Raji (cell line): ENCODE data around the gene M1AP.

ENCODE experiments used
- POLR2A ChIP-seq: IDR thresholded peaks from 2 replicates; pipeline ENCODE4 v1.6.1; 2011; ENCODE audit warnings: low read depth, low read length, control low read depth; ENCODE audit not compliant: insufficient read depth

Gene M1AP

DNA sequence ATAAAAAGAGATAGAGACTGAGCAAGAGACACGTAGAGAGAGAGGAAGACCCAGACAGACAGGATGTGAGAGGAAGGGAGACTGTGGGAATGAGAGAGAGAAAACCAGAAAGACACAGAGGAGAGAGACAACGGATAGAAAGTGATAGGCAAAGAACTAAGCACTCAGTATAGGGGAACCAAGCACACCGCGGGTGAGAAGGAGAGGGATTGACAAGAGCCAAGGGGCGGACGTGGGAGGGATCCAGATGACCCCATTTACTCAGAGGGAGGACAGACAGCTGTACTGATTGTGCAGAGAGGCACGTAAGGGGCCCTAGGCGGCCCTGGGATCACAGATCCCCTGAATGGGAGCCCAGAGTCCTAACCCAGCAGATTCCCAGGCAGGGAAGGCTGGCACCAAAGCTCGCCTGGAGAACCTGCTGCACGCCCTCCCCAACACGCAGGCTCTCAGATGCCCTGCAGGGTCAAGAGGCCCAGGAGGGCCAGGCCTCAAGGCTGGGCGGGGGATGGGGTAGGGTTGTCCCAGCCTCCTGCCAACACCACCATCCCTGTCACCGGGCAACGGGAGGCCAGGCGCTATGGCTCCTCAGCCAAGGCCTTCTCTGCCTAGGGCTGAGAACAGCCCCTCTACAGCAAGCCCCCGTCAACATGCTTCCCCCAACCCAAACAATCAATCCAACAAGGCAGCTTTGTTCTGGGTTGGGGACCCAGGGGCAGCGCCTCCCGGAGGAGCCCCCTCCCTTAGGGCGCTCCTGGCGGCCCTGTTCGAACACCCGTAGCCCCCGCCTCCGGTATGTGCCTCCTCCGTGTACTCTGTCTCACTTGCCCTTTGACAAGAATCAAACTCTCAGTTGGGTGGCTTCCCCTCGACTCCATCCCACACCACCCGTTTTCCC is 95.0 kb downstream of the M1AP start:
- TF ChIP-seq POLR2A, result no peak

DNA sequence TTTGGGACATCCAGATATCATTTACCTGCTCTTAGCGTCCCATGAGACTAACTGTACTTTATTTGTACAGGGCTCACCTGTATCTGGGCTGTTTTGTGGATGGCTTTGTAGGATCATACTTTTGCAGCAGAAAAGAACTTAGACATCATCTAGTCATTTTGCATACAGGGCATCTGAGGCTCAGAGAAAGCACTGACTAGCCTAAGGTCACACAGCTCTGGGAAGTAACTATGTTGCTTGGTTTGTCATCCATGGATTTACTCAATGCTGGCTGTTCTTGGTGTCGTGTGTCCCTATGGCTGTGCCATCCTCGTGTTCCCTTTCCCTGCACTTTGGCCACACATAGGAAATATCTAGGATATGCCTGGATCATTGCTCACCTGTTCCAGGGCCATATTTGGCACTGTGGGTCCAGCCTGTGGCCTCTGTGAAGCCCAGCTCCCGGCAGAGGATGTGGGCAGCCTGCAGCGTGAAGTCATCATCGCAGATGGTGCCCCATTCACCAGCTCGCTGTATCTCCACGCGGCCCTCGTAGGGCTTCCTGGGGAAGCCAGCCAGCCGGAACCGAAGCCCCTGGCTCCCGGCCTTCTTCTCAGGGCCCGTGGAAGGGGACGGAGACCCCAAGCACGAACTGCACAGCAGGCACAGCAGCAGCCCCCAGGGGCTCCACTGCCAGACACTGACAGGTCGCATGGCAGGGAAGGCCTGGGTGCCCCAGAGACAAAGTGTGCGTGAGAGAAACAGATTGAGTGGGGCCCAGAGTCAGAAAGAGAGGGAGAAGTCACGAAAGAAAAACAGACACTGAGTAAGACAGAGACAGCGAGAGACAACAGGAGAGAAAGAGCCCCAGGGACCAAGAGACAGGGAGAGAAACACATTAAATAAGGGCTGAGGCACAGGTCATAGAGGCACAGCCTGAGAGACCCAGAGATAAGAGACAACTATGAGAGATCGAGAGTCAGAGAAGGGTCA is 95.9 kb downstream of the M1AP start:
- no peak for TF ChIP-seq POLR2A

DNA sequence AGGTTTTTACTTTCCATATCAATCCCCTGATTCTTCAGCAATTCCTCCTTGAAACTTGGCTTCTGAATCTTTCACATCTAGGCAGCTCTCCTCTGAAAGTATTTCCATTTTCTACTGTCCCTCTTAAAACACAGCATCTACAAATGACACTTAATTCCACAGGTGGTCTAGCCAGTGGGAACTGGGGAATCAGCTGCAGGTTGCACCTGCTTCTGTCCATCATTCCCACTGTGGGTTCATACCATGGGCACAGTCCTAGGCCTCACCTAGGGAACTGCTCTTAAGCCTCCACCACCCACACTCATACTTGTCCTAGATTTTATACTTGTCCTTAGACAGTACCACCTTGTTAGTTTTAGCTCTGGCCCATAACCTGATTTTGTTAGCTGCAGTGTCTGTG is 96.6 kb downstream of the M1AP start:
- TF ChIP-seq POLR2A, result no peak

DNA sequence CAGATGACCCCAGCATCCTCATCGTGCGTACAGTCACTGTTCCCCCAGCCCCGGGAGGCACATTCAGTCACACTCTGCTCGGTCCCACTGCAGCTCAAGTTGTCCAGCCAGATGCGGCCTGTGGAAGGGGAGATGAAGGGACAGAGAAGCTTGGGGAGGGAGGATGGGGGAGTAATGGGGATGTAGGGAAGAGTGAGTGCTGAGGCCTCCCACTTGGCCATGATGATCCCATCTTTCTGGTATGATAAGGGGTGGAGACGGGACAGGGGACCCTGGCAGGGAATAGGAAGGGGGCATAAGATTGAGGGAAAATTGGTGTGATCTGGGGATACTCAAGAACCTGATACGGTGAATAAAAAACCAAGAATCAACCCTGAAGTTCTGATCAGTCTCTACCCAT is 97.9 kb downstream of the M1AP start:
- TF ChIP-seq POLR2A, result no peak

DNA sequence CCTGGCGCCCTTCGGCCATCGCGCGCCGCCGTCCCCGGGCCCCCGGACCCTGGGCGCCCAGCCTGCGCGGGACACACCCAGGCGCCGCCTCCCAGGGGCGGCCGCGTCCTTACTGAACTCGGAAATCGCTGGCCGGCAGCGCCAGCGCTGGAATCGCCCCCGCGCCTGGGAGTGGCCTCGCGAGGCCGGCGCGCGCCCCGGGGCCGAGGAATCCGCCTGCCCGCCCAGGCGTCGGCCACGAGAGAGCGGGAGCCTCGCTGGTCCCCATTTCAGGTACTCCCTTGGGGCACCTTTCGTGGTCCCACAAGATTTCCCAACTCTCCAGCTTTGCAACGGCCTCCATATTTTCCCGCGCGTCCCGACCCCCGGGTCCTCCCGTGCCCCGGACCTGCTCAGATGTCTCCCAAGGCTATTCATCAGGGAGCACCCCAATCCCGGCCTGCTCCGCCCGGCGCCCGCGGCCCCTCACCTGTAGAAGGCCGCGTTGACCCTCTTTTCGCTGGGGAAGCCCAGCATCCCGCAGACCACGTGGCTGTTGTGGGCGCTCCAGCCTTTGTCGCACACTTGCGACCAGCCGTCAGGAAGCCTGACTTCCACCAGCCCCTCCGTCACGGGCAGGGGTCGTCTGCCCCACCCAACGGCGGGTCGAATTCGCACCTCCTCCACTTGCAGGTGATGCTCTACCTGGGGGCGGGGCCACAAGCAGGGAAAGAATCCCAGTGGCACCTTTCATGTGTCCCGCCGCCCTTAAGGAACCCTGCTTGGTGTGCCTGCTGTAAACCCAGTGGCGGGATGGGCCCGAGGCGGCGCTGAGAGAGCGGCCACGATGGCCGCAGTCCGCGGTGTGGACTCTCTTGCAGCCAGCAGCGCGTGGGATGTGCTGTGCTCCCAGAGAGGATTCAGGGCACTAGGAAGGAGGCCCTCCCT is 99.0 kb downstream of the M1AP start:
- TF ChIP-seq POLR2A, result no peak

DNA sequence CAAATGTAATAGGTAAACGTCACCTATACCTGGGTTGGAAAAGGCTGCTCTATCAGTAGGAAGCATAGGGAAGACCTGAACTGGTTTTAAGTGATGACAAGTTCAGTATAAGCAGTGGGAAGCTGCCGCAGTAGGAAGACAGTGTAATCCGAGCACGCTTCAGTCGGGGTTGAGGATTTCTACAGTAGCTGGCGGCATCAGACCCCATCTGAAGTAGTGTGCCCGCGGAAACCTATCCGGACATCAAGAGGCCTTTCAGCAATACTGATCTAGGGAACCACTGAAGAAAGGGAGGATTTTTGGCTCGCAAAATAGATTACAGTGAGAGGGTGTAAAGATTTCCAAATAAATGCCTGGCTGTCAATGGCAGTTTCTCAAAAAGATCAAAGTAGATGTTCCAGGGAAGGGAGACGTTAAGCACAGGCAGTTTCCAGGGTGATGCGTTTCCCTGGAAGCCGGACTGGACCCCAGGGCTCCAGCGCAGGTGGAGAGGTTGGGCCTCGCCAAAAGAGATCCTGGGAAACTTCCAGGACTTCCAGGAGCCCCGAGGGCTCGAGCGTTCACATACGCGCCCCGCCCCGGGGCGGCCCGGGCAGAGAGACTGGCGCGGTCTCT is 99.7 kb downstream of the M1AP start:
- no peak for TF ChIP-seq POLR2A

DNA sequence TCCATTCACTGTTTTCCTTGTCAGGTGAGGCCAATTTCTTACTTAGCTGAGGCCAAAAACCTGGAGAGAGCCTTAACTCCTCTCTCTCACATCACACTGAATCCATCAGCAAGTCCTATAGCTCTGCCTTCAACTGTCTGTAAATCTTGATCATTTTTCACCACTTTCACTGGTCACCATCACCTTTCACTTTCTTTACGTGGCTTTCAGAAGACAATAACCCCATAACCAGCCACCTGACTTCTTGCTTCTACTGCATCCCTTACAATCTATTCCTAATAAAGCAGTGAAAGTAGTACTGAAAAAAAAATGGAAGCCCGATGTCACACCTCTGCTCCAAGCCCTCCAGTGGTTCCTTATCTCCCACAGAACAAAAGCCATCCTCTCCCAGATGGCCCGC is 102.1 kb downstream of the M1AP start:
- no peak for TF ChIP-seq POLR2A

DNA sequence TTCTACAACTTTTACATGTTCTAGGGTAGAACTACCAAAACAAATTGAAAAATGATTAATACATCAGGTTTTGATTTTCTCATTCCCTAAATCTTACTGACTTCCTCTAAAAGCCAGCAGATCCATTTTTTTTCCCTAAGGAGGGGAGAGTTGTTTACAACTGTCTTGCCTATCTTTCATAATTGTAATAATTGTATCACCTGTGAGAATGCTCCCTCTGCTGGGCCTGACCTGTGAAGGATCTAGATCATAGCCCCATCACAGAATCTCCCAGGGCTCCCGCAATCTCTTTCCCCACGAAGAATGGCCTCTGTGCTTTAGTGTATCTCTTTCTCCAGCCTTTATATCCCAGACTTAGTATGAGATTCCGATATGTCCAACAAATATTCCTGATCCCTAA is 103.5 kb downstream of the M1AP start:
- TF ChIP-seq POLR2A, result no peak

DNA sequence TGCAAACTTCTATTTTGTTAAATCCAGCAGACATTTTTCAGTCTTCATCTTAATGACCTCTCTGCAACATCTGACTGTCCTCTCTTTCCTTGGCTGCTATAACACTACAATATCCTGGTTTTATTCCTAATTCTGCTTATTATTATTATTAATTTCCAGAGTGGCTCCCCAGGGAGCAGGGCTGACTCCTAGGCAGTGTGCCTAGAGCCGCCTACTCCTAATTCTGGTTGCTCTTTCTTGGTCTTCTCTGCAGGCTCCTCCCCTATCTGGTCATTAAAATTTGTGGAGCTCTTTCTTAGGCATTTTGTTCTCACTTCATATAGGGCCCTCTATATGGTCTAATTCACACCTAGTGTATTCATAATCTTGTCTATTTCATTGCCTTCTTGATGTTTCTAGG is 105.2 kb downstream of the M1AP start:
- TF ChIP-seq POLR2A, result no peak

DNA sequence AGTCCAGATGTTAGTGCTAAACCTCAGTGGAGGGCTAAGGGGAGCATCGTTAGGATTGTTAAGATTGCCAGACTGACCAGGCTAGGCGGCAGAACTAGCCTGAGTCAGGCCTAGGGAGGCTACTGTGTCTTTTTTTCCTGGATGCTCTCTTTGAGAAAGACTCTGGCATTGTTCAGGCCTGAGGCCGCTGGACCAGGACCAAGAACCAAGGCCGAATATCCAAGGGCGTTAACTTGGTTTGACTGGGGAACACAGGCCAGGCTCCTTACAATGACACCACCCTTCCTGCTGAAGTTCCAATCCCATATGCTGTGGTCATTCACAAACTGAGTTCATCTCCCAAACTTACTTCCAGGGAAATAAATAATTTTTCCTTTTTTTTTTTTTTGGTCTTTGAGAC is 107.8 kb downstream of the M1AP start:
- no peak for TF ChIP-seq POLR2A

DNA sequence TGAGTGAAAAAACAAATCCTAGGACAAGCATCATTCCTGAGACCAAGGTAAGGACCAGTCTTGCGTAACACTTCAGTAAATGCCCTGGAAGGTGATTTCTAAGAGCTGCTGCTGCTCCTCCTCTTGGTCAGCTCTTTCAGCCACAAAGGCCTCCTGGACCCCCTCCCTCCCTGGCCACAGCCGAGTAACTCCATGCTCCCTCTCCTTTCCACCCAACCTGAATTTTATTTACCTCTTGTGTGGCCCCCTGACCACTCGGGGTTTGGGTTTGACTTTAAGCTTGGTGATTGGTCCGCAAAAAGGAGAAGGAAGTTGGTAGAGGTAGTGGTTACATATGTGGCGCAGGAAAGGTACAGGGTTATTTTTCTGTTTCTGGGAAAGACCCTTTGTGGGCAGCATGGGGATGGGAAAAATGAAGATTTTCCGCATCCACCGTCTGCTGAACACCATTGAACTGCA is 109.2 kb downstream of the M1AP start:
- TF ChIP-seq POLR2A, result no peak

DNA sequence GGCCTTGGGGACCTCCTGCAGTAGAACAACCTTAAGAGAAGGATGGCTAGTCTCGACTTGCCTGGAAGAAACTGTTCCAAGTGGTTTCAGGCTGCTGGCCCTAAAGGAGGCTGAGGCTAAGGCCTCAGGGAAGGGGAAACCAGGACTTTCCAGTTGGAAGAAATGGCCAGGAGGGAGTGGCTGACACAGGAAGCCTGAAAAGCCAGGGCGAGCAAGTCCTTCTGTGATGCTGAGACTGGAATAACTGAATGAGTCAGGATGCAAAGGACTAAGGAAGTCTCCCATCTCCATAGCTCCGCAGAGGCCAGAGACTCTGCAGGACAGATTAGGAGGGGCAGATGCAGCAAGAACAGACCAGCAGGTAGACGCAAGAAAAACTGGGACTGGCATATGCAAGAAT is 111.0 kb downstream of the M1AP start:
- no peak for TF ChIP-seq POLR2A

DNA sequence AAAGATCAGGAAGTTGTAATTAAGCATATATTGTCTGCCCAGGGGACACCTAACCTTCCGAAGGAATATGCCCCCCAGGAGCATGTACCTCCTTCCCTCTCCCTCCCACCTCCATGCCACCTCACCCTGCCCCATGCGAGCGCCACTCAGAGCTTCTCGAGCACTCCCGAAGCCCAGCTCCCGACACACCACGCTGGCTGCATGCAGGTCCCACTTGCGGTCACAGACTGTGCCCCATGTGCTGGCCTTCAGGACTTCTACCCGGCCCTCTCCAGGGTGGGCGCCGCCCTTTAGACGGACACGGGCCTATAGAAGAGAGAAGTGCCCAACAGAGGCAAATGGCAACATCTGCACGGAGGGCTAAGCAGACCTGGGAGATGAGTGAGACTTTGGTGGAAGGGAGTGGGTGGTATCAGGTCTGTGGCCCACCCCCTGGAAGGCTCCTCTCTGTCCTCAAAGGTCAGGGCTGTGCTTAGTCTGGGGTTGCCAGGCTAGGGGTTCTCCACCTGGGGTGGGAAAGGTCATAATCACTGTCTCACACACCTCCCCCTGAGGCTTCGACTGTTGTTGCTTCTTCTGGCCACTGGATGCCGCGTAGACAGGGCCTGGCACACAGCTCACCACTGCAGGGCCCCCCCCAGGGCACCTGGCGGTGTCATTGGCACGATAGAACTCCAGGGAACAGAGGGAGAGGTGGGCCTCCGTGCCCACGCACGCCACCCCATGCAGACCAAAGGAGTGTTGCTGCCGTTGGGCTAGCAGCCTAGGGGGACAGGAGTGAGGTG is 111.8 kb downstream of the M1AP start:
- TF ChIP-seq POLR2A, result no peak
